Ishikawa (cell line): ENCODE data around the gene AFDN.
A peak's percentile ranks its signal among the peaks of the same experiment; 100 is the strongest.

ENCODE experiments used
- CEBPB ChIP-seq: IDR thresholded peaks from 2 replicates; pipeline ENCODE4 v1.6.1; 2012
- CREB1 ChIP-seq: IDR thresholded peaks from 2 replicates; pipeline ENCODE4 v1.6.1; 2012; ENCODE audit warnings: low read depth
- EGR1 ChIP-seq: IDR thresholded peaks from 2 replicates; pipeline ENCODE4 v1.6.1; 2012
- EP300 ChIP-seq: IDR thresholded peaks from 2 replicates; pipeline ENCODE4 v1.6.1; 2012; ENCODE audit warnings: borderline replicate concordance
- FOXM1 ChIP-seq: IDR thresholded peaks from 2 replicates; pipeline ENCODE4 v1.6.1; 2012; ENCODE audit warnings: low read depth, borderline replicate concordance
- NFIC ChIP-seq: IDR thresholded peaks from 2 replicates; pipeline ENCODE4 v1.6.1; 2012
- RAD21 ChIP-seq: IDR thresholded peaks from 2 replicates; pipeline ENCODE4 v1.6.1; 2012; ENCODE audit warnings: low read depth
- TAF1 ChIP-seq: IDR thresholded peaks from 2 replicates; pipeline ENCODE4 v1.6.1; 2012; ENCODE audit warnings: low read depth, mild to moderate bottlenecking
- TCF12 ChIP-seq: IDR thresholded peaks from 2 replicates; pipeline ENCODE4 v1.6.1; 2012; ENCODE audit warnings: low read depth
- TEAD4 ChIP-seq: IDR thresholded peaks from 2 replicates; pipeline ENCODE4 v1.6.1; 2012
- YY1 ChIP-seq: IDR thresholded peaks from 2 replicates; pipeline ENCODE4 v1.6.1; 2012; ENCODE audit warnings: low read depth
- ZBTB7A ChIP-seq: IDR thresholded peaks from 2 replicates; pipeline ENCODE4 v1.6.1; 2012; ENCODE audit warnings: low read depth
- TF ChIP-seq, protein P1 (sequence below): IDR thresholded peaks from 2 replicates; pipeline ENCODE4 v1.6.1; 2012; ENCODE audit warnings: low read depth, mild to moderate bottlenecking
- TF ChIP-seq, protein P2 (sequence below): IDR thresholded peaks from 2 replicates; pipeline ENCODE4 v1.6.1; 2012
- TF ChIP-seq, protein P3 (sequence below): IDR thresholded peaks from 2 replicates; pipeline ENCODE4 v1.6.1; 2012

The AFDN gene

DNA sequence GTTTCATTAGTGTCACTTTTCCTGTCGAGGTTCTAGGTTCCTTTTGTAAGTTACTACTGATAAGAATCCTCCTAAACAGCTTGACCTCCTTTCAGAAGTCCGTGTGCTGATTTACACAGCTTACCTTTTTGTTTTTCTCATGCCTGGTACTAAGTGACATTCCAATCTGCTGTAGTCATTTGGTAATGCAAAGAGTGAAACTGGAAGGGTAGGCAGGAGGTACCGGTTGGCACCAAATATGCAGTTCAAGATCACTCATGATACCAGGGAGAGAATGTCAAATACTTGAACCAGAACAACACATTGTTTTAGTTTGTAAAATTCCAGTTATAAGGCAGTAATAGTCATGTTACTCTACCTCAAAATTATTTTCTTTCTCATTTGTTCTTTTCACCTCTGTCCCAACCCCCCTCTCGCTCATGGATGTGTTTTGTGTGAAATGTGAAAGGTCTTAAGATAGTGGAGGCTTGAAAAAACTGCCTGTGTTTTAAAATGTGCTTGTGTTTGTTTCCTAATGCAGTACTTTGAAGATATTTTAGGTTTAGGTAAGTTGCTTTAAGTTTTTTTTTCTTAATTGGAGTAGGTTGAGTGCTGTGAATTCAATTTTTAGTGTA lies 23.2 kb downstream of the AFDN start:
- TF ChIP-seq, protein P1, sequence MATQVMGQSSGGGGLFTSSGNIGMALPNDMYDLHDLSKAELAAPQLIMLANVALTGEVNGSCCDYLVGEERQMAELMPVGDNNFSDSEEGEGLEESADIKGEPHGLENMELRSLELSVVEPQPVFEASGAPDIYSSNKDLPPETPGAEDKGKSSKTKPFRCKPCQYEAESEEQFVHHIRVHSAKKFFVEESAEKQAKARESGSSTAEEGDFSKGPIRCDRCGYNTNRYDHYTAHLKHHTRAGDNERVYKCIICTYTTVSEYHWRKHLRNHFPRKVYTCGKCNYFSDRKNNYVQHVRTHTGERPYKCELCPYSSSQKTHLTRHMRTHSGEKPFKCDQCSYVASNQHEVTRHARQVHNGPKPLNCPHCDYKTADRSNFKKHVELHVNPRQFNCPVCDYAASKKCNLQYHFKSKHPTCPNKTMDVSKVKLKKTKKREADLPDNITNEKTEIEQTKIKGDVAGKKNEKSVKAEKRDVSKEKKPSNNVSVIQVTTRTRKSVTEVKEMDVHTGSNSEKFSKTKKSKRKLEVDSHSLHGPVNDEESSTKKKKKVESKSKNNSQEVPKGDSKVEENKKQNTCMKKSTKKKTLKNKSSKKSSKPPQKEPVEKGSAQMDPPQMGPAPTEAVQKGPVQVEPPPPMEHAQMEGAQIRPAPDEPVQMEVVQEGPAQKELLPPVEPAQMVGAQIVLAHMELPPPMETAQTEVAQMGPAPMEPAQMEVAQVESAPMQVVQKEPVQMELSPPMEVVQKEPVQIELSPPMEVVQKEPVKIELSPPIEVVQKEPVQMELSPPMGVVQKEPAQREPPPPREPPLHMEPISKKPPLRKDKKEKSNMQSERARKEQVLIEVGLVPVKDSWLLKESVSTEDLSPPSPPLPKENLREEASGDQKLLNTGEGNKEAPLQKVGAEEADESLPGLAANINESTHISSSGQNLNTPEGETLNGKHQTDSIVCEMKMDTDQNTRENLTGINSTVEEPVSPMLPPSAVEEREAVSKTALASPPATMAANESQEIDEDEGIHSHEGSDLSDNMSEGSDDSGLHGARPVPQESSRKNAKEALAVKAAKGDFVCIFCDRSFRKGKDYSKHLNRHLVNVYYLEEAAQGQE: no peak
- TF ChIP-seq EP300 (peak; percentile 87), FOXM1 (peak; percentile 65; the same call in 1 of the 2 replicates), ZBTB7A (no peak), RAD21 (no peak), CEBPB (no peak), TAF1 (no peak), EGR1 (no peak), CREB1 (no peak), YY1 (no peak), NFIC (peak; percentile 66), TEAD4 (peak; percentile 94), TCF12 (no peak)
- TF ChIP-seq, protein P2, sequence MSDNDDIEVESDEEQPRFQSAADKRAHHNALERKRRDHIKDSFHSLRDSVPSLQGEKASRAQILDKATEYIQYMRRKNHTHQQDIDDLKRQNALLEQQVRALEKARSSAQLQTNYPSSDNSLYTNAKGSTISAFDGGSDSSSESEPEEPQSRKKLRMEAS: peak; percentile 55; the same call in 1 of the 2 replicates
- TF ChIP-seq, protein P3, sequence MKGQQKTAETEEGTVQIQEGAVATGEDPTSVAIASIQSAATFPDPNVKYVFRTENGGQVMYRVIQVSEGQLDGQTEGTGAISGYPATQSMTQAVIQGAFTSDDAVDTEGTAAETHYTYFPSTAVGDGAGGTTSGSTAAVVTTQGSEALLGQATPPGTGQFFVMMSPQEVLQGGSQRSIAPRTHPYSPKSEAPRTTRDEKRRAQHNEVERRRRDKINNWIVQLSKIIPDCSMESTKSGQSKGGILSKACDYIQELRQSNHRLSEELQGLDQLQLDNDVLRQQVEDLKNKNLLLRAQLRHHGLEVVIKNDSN: no peak

DNA sequence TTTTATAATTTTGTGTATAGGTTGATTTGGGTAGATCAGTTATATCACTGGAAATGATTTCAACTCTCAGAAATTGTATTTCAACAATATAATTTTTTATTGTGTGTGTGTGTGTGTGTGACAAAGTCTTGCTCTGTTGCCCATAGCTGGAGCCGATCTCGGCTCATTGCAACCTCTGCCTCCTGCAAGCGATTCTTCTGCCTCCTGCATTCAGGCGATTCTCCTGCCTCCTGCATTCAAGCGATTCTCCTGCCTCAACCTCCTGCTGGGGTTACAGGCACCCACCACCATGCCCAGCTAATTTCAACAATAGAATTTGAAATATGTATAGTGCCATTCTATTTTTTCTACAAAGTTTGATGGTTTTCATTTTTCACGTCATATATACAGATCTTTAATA lies 24.1 kb downstream of the AFDN start:
- TF ChIP-seq EGR1 (no peak), RAD21 (no peak), FOXM1 (no peak), ZBTB7A (no peak)

DNA sequence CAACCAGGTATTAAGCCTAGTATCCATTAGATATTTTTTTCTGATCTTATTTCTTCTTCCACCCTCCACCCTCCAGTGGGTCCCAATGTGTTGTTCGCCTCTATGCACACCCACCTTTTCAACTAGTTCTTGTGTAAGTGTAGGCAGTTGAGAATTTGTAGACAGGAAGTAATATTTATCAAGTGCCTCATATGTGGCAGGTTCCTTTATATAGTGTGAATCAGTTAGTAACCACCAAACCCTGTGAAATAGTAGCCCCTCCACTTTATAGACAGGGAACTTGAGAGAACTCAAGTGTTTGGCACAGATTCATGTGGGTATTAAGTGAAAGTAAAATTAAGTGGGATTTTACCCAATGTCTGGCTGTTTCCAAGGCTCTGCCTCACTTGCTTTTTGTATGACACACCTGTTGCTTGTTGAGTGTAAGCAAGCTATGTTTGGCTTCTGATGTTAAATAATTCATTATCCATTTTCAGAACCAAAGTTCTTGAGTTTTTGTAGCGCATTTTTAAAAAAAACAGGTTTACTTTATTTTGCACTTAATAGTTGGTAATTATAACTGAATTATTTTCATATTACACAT lies 24.8 kb downstream of the AFDN start:
- TF ChIP-seq RAD21: no peak
- TF ChIP-seq NFIC: no peak
- TF ChIP-seq, protein P3: no peak
- no peak for TF ChIP-seq TAF1
- TF ChIP-seq TEAD4: no peak
- no peak for TF ChIP-seq EGR1
- no peak for TF ChIP-seq YY1
- no peak for TF ChIP-seq CREB1

DNA sequence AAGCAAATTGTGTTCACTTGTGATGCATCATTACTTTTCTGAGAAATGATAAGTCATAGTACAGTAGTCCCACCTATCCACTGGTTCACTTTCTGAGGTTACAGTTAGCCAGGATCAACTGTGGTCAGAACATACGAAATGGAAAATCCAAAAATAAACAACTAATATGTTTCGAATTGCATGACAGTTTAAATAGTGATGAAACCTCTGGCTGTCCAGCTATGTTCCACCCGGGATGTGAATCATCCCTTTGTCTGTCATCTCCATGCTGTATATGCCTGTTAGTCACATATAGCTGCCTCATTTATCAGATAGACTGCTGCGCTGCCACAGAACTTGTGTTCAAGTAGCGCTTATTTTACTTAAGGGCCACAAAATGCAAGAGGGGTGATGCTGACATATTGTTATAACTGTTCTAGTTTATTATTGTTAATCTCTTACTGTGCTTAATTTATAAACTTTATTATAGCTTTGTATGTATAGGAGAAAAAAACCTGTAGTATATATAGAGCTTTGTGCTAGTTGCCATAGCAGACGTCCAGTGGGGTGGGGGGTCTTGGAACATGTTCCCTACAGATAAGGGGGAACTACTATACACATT lies 29.2 kb downstream of the AFDN start:
- no peak for TF ChIP-seq TCF12
- TF ChIP-seq TEAD4: no peak
- no peak for TF ChIP-seq FOXM1
- no peak for TF ChIP-seq EP300
- TF ChIP-seq YY1: no peak
- TF ChIP-seq, protein P2: no peak
- TF ChIP-seq, protein P3: no peak
- no peak for TF ChIP-seq CEBPB
- TF ChIP-seq RAD21: no peak
- TF ChIP-seq CREB1: no peak
- no peak for TF ChIP-seq ZBTB7A
- no peak for TF ChIP-seq NFIC
- TF ChIP-seq EGR1: no peak
- TF ChIP-seq, protein P1: no peak
- TF ChIP-seq TAF1: no peak

DNA sequence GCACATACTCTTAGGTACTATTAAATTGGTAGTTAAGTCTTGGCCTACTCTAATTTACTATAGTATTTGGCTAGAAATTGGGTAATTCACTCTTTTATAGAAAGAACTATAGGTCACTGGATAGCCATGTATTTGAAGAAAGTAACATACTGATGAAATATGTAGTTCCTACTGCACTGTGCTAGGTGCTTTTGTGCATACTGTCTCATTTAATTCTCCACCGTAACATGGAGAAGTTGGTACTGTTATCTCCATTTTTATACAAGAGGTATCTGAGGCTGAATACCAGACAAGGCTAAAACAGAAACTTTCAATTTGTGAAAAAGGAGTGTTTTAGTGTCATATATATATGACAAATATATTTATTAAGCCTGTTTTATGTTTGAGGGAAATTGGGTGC lies 29.8 kb downstream of the AFDN start:
- TF ChIP-seq CREB1 (no peak), NFIC (no peak), FOXM1 (no peak), EP300 (no peak), TCF12 (no peak), EGR1 (no peak), TEAD4 (no peak), CEBPB (no peak), TAF1 (no peak), YY1 (no peak)
- TF ChIP-seq, protein P2: no peak
- TF ChIP-seq, protein P3: no peak
- TF ChIP-seq, protein P1: no peak
